Psoas muscle (tissue), 8 donors: ENCODE data around the gene ROBO1. TPM values are rescaled to one million over a fixed set of nuclear protein-coding genes. Genes with fewer than 3 reads are reported as not detected.

ENCODE experiments used
- ATAC-seq, 4 donors: fragments of 200-7000 bp; cut with Tn5 transposase; one replicate each; pipeline ENCODE4 v1.9.1; 2020; ENCODE audit warnings: moderate library complexity in 3 of 4, mild to moderate bottlenecking in 2 of 4
- DNase-seq, 2 donors: peaks; one replicate each; pipeline ENCODE4 v3.0.0-alpha.2; 2020
- H3K27ac ChIP-seq: fragments of 200-600 bp; one replicate; pipeline ENCODE4 v1.8.0; 2022
- H3K27me3 ChIP-seq, 3 donors: fragments of 200-600 bp in 1 of 3; one replicate each; pipeline versions ENCODE4 v1.6.1 to v1.8.0; 2013 to 2022; ENCODE audit warnings: low read length in 2 of 3, mild to moderate bottlenecking in 2 of 3, moderate library complexity in 1 of 3; ENCODE audit not compliant: insufficient read depth in 3 of 3
- H3K36me3 ChIP-seq, 2 donors: fragments of 200-600 bp in 1 of 2; one replicate each; pipeline versions ENCODE4 v1.6.1 to v1.8.0; 2013 to 2022; ENCODE audit warnings: low read depth in 1 of 2, mild to moderate bottlenecking in 1 of 2, moderate library complexity in 1 of 2; ENCODE audit not compliant: insufficient read depth in 1 of 2
- H3K4me1 ChIP-seq: fragments of 200-600 bp; one replicate; pipeline ENCODE4 v1.8.0; 2022
- H3K4me3 ChIP-seq: fragments of 200-600 bp; one replicate; pipeline ENCODE4 v1.8.0; 2022; ENCODE audit warnings: mild to moderate bottlenecking
- H3K9me3 ChIP-seq: fragments of 200-600 bp; one replicate; pipeline ENCODE4 v1.8.0; 2022
- CTCF ChIP-seq: fragments of 200-600 bp; IDR thresholded peaks from one replicate; pipeline ENCODE4 v1.8.0; 2022; ENCODE audit warnings: antibody characterized with exemption
- WGBS, 3 donors: extraction: QIAGEN DNeasy Blood & Tissue Kit; methylation state at CpG; one replicate each; pipeline versions ENCODE4 v1.1.6 to v1.1.7; 2013; 5-methylcytosine and 5-hydroxymethylcytosine counted together
- intact Hi-C, 2 donors: fragments of 100-400 bp; cut with DNase I; formaldehyde crosslinking; loops; one replicate each; pipeline versions ENCODE4 v1.11.0 to v1.14.2; 2022
- polyA plus RNA-seq, 3 donors: library from polyadenylated mRNA; stranded (reverse); fragments of 200-250 nt; gene quantifications; one replicate each; pipeline ENCODE4 v1.2.3, GENCODE V29; 2013
- total RNA-seq, 4 donors: library from RNA; stranded (reverse); fragmentation: NEBNext Ultra II Directional in 2 of 4; extraction: Animal tissue kit (Norgen Biotek cat#: 25700) in 2 of 4; gene quantifications; one replicate each; pipeline versions ENCODE4 v1.2.1 to v1.2.4, GENCODE V29; 2021 to 2023
- donor health status: healthy with polysubstance abuse.
- donor health status: DM: no; HTN: no; CAD: no; lungs with moderate emphysema.
- donor health status: Bipolar disorder and iron deficiency.
- donor health status: healthy.
- donor health status: DM: yes; HTN: yes; CAD: no.
- donor health status: DM: no; HTN: no; CAD: no.
- donor health status: DM: no; HTN: no; CAD: no.
- donor health status: DM: yes; HTN: yes; CAD: no.

Gene ROBO1
- total and polyA plus RNA-seq, 7 donors, result 0.52 to 14.0 (median 4.9) TPM

- WGBS, 3 donors, result 10 to 35% (median 19%) methylated on average over 1 of the region's 1 CpG
- intact Hi-C loops, result no loop called here
- Histone ChIP-seq H3K27ac (no peak overlapping the region), H3K4me3 (no peak overlapping the region), H3K36me3 (no peaks in the 10 kb centered on the region), H3K27me3 (no peaks in the 10 kb centered on the region), H3K9me3 (no peaks in the 10 kb centered on the region), H3K4me1 (no peaks in the 10 kb centered on the region)
- no peak for DNase-seq
- no peak for TF ChIP-seq CTCF
- ATAC-seq, result peak in 3 of 4 donors; percentile 78 to 87 (median 79)
Measured at GRCh38 chr3:79564192-79564591, 203.6 kb downstream of the ROBO1 start.

- Histone ChIP-seq H3K4me1 (no peaks in the 10 kb centered on the region), H3K27ac (no peak overlapping the region), H3K9me3 (no peaks in the 10 kb centered on the region), H3K4me3 (no peak overlapping the region), H3K27me3 (no peaks in the 10 kb centered on the region), H3K36me3 (no peaks in the 10 kb centered on the region)
- intact Hi-C loops, result no loop called here
- WGBS, 3 donors, result 64 to 66% (median 66%) methylated on average over 4 of the region's 4 CpGs
- ATAC-seq, result no peak
- no peak for TF ChIP-seq CTCF
- DNase-seq, result no peak
Measured at GRCh38 chr3:79560698-79561097, 207.1 kb downstream of the ROBO1 start.

GRCh38 chr3:79558943-79559342 is 208.9 kb downstream of the ROBO1 start:
- Histone ChIP-seq H3K9me3 (no peaks in the 10 kb centered on the region), H3K36me3 (no peaks in the 10 kb centered on the region), H3K4me1 (no peaks in the 10 kb centered on the region), H3K27ac (no peak overlapping the region), H3K4me3 (no peak overlapping the region), H3K27me3 (no peaks in the 10 kb centered on the region)
- intact Hi-C loops, result no loop called here
- no peak for ATAC-seq
- WGBS, 3 donors, result 72 to 77% (median 72%) methylated on average over 6 of the region's 6 CpGs
- no peak for DNase-seq
- TF ChIP-seq CTCF, result no peak

- H3K9me3 ChIP-seq, result no peaks in the 10 kb centered on the region
- 83 to 85% (median 85%) methylated on average over 1 of the region's 1 CpG for WGBS, 3 donors
- no peak overlapping the region for H3K27ac ChIP-seq
- H3K36me3 ChIP-seq, result no peaks in the 10 kb centered on the region
- DNase-seq (no peak), ATAC-seq (no peak)
- no peak for TF ChIP-seq CTCF
- H3K27me3 ChIP-seq, result no peaks in the 10 kb centered on the region
- intact Hi-C loops, result no loop called here
- H3K4me1 ChIP-seq, result no peaks in the 10 kb centered on the region
- H3K4me3 ChIP-seq, result no peak overlapping the region
Measured at GRCh38 chr3:79555655-79556054, 212.1 kb downstream of the ROBO1 start.

- H3K4me1 ChIP-seq, result no peaks in the 10 kb centered on the region
- H3K9me3 ChIP-seq, result no peaks in the 10 kb centered on the region
- ATAC-seq (no peak), DNase-seq (no peak)
- WGBS, 3 donors, result 38 to 54% (median 51%) methylated on average over 4 of the region's 4 CpGs
- H3K27ac ChIP-seq, result no peak overlapping the region
- H3K4me3 ChIP-seq, result no peak overlapping the region
- intact Hi-C loops, result no loop called here
- no peak for TF ChIP-seq CTCF
- H3K36me3 ChIP-seq, result no peaks in the 10 kb centered on the region
- no peaks in the 10 kb centered on the region for H3K27me3 ChIP-seq
Measured at GRCh38 chr3:79551997-79552396, 215.8 kb downstream of the ROBO1 start.
